ENCODE measurements around the gene INSYN2B.

- no peak for TF ChIP-seq POLR2A (IDR thresholded peaks at IDR 0.05)
- TF ChIP-seq, protein P1, sequence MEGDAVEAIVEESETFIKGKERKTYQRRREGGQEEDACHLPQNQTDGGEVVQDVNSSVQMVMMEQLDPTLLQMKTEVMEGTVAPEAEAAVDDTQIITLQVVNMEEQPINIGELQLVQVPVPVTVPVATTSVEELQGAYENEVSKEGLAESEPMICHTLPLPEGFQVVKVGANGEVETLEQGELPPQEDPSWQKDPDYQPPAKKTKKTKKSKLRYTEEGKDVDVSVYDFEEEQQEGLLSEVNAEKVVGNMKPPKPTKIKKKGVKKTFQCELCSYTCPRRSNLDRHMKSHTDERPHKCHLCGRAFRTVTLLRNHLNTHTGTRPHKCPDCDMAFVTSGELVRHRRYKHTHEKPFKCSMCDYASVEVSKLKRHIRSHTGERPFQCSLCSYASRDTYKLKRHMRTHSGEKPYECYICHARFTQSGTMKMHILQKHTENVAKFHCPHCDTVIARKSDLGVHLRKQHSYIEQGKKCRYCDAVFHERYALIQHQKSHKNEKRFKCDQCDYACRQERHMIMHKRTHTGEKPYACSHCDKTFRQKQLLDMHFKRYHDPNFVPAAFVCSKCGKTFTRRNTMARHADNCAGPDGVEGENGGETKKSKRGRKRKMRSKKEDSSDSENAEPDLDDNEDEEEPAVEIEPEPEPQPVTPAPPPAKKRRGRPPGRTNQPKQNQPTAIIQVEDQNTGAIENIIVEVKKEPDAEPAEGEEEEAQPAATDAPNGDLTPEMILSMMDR (IDR thresholded peaks at IDR 0.05), result no peak
Measured at GRCh38 chr5:169895926-169896325, 84.4 kb downstream of the INSYN2B start.

Data from gastroesophageal sphincter (tissue), 3 donors.